Hepatocyte (in vitro differentiated cells): Measurements from ENCODE around the gene PRR19. TPM values are rescaled to one million over a fixed set of nuclear protein-coding genes. Genes with fewer than 3 reads are reported as not detected.

Source experiments
- DNase-seq: peaks from one replicate; pipeline ENCODE4 v3.0.0-alpha.2; 2016; ENCODE audit warnings: low spot score
- H2AFZ ChIP-seq: fragments of 200-600 bp; sonication (generic); 2 replicates; pipeline ENCODE4 v1.6.0; 2016; ENCODE audit warnings: antibody characterized with exemption, mild to moderate bottlenecking
- H3K27ac ChIP-seq: fragments of 200-600 bp; sonication (generic); 2 replicates; pipeline ENCODE4 v1.5.1; 2016; ENCODE audit warnings: mild to moderate bottlenecking
- H3K27me3 ChIP-seq: fragments of 200-600 bp; sonication (generic); 2 replicates; pipeline ENCODE4 v1.6.1; 2016
- H3K36me3 ChIP-seq: fragments of 200-600 bp; sonication (generic); replicated peaks from 2 replicates; pipeline ENCODE4 v1.5.1; 2016; ENCODE audit warnings: low read depth; ENCODE audit not compliant: insufficient read depth
- H3K4me1 ChIP-seq: fragments of 200-600 bp; sonication (generic); 2 replicates; pipeline ENCODE4 v1.5.1; 2016; ENCODE audit warnings: mild to moderate bottlenecking, moderate library complexity; ENCODE audit not compliant: insufficient read depth
- H3K4me2 ChIP-seq: fragments of 200-600 bp; sonication (generic); 2 replicates; pipeline ENCODE4 v1.6.0; 2016
- H3K4me3 ChIP-seq: fragments of 200-600 bp; sonication (generic); 2 replicates; pipeline ENCODE4 v1.5.1; 2016; ENCODE audit warnings: mild to moderate bottlenecking
- H3K79me2 ChIP-seq: fragments of 200-600 bp; sonication (generic); 2 replicates; pipeline ENCODE4 v1.6.0; 2017; ENCODE audit warnings: mild to moderate bottlenecking
- H3K9me2 ChIP-seq: fragments of 200-600 bp; sonication (generic); replicated peaks from 2 replicates; pipeline ENCODE4 v1.6.0; 2017; ENCODE audit warnings: mild to moderate bottlenecking; ENCODE audit not compliant: insufficient read depth
- H3K9me3 ChIP-seq: fragments of 200-600 bp; sonication (generic); 2 replicates; pipeline ENCODE4 v1.5.1; 2016; ENCODE audit warnings: low read depth, mild to moderate bottlenecking
- H4K20me1 ChIP-seq: fragments of 200-600 bp; sonication (generic); 2 replicates; pipeline ENCODE4 v1.6.0; 2016; ENCODE audit warnings: mild to moderate bottlenecking; ENCODE audit not compliant: insufficient read depth, poor library complexity, severe bottlenecking
- CTCF ChIP-seq: fragments of 200-600 bp; sonication (generic); IDR thresholded peaks from 2 replicates; pipeline ENCODE4 v1.5.1; 2016; ENCODE audit warnings: antibody characterized with exemption, mild to moderate bottlenecking; ENCODE audit not compliant: poor library complexity
- EZH2 ChIP-seq: fragments of 200-600 bp; sonication (generic); IDR thresholded peaks from 2 replicates; pipeline ENCODE4 v1.6.1; 2016; ENCODE audit warnings: antibody characterized with exemption, mild to moderate bottlenecking, borderline replicate concordance
- EZH2phosphoT487 ChIP-seq: fragments of 200-600 bp; sonication (generic); IDR thresholded peaks from one replicate; pipeline ENCODE4 v1.6.1; 2018; ENCODE audit warnings: antibody characterized with exemption, mild to moderate bottlenecking, low read depth, moderate library complexity; ENCODE audit not compliant: unreplicated experiment, severe bottlenecking
- WGBS: methylation state at CpG from one replicate; pipeline ENCODE4 v1.1.6; 2016; ENCODE audit warnings: low lambda C conversion rate; ENCODE audit errors: missing lambda C conversion rate; 5-methylcytosine and 5-hydroxymethylcytosine counted together
- polyA plus RNA-seq: library from polyadenylated mRNA; unstranded; fragments of >200 nt; fragmentation: Nextera tagmentation; extraction: Ambion mirVana; gene quantifications from 2 replicates; pipeline ENCODE4 v1.2.1, GENCODE V29; 2016
- total RNA-seq: library from RNA; depleted of rRNA; stranded (reverse); fragments of >200 nt; gene quantifications from 2 replicates; pipeline ENCODE4 v1.2.3, GENCODE V29; 2014

Gene PRR19
- total and polyA plus RNA-seq, 2 experiments from 2014 or later, result 2.2 to 3.0 TPM

GRCh38 chr19:42285988-42286348, 16.0 kb upstream of the PRR19 start:
- H3K79me2 ChIP-seq, result peaks cover 44% of the 10 kb centered on the region
- TF ChIP-seq EZH2phosphoT487 (no peak), EZH2 (no peak), CTCF (no peak)
- no peaks in the 10 kb centered on the region for H3K9me3 ChIP-seq
- H3K9me2 ChIP-seq, result no peaks in the 10 kb centered on the region
- H4K20me1 ChIP-seq, result peaks cover 39% of the 10 kb centered on the region
- no peaks in the 10 kb centered on the region for H3K27me3 ChIP-seq
- H3K4me2 ChIP-seq, result peak overlapping the region; percentile 92
- no peak overlapping the region for H3K4me3 ChIP-seq
- H3K36me3 ChIP-seq, result no peaks in the 10 kb centered on the region
- DNase-seq, result no peak
- peaks cover 38% of the 10 kb centered on the region for H3K4me1 ChIP-seq
- peak overlapping the region; percentile 79 for H3K27ac ChIP-seq
- WGBS, result 77% methylated on average over 6 of the region's 6 CpGs
- H2AFZ ChIP-seq, result no peak overlapping the region

GRCh38 chr19:42286349-42287016, 15.4 kb upstream of the PRR19 start:
- whole genome bisulfite sequencing, result 60% methylated on average over 13 of the region's 13 CpGs
- peaks cover 34% of the 10 kb centered on the region for H3K4me1 ChIP-seq
- H3K27me3 ChIP-seq, result no peaks in the 10 kb centered on the region
- no peaks in the 10 kb centered on the region for H3K36me3 ChIP-seq
- TF ChIP-seq EZH2phosphoT487 (no peak), CTCF (no peak), EZH2 (no peak)
- H4K20me1 ChIP-seq, result peaks cover 42% of the 10 kb centered on the region
- H3K9me2 ChIP-seq, result no peaks in the 10 kb centered on the region
- DNase-seq, result peak; percentile 36
- H3K4me2 ChIP-seq, result peak overlapping the region; percentile 92
- no peak overlapping the region for H2AFZ ChIP-seq
- H3K27ac ChIP-seq, result peak overlapping the region; percentile 79
- no peak overlapping the region for H3K4me3 ChIP-seq
- peaks cover 44% of the 10 kb centered on the region for H3K79me2 ChIP-seq
- H3K9me3 ChIP-seq, result no peaks in the 10 kb centered on the region

GRCh38 chr19:42287017-42287826, 14.7 kb upstream of the PRR19 start:
- TF ChIP-seq EZH2 (no peak), CTCF (no peak), EZH2phosphoT487 (no peak)
- Histone ChIP-seq H3K9me3 (no peaks in the 10 kb centered on the region), H3K27me3 (no peaks in the 10 kb centered on the region), H3K27ac (no peak overlapping the region), H3K36me3 (no peaks in the 10 kb centered on the region), H3K4me1 (peaks cover 26% of the 10 kb centered on the region), H3K79me2 (peaks cover 44% of the 10 kb centered on the region), H3K4me3 (no peak overlapping the region), H3K4me2 (peak overlapping the region; percentile 92), H4K20me1 (peaks cover 47% of the 10 kb centered on the region), H3K9me2 (no peaks in the 10 kb centered on the region), H2AFZ (no peak overlapping the region)
- DNase-seq, result no peak
- WGBS, result 96% methylated on average over 24 of the region's 30 CpGs
